GM12801 (cell line): Measurements from ENCODE around the gene GINS2.

Experiments used
- TF ChIP-seq, protein P1 (sequence below): IDR thresholded peaks from one replicate; pipeline ENCODE4 v1.5.1; 2011; ENCODE audit warnings: control low read depth; ENCODE audit not compliant: insufficient read length; ENCODE audit errors: extremely low read depth

GINS2 gene

DNA sequence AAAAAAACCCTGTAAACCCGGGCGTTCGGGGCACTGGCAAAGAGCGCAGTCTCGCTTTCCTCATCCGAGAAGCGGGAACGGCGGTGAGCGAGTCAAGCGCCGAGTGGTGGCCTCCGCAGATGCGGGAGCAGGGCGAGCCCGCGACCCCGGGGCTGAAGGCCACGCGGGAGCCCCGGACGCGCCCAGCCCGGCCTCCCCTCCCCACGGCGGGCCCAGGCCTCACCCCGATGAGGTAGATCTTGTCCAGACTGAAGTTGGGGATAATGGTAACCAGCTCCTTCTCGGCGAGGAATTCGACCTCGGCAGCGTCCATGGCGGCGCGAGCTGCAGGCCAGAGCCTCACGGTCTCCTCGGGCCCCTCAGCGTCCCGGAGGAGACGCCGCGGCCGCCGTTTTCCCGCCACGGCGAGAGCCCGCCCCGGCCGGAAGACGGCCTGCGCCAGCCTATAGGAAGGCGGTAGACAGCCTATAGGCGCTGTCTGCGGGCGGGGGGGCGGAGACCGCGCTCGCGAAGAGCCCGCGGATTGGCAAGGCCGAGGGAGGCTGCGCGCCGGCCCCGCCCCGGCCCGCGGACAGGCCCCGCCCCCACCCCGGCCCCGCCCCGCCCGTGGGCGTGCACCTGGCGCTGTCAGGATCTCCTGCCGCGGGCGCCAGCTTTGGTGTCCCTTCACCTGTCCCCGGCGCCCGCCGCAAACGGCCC lies at the start of gene GINS2:
Gene GINS2 (minus strand): TSS at position 369 of the 699 bp plus-strand sequence. CDS start 56 bp downstream, at position 313.
- TF ChIP-seq, protein P1, sequence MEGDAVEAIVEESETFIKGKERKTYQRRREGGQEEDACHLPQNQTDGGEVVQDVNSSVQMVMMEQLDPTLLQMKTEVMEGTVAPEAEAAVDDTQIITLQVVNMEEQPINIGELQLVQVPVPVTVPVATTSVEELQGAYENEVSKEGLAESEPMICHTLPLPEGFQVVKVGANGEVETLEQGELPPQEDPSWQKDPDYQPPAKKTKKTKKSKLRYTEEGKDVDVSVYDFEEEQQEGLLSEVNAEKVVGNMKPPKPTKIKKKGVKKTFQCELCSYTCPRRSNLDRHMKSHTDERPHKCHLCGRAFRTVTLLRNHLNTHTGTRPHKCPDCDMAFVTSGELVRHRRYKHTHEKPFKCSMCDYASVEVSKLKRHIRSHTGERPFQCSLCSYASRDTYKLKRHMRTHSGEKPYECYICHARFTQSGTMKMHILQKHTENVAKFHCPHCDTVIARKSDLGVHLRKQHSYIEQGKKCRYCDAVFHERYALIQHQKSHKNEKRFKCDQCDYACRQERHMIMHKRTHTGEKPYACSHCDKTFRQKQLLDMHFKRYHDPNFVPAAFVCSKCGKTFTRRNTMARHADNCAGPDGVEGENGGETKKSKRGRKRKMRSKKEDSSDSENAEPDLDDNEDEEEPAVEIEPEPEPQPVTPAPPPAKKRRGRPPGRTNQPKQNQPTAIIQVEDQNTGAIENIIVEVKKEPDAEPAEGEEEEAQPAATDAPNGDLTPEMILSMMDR = no peak

DNA sequence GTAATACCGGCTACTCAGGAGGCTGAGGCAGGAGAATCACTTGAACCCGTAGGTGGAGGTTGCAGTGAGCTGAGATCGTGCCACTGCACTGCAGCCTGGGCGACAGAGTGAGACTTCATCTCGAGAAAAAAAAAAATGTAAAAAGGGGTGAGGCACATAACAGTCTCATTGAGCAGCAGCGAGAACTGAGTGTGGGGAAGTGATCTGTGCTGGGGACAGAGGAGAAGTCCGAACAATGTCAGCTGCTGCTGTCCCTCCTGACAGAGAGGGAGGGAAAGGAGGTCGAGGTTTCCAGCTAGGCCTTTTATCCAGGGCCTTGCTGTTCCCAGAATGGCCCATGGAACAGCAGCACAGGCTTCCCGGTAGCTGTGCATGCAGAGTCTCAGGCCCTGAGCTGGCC lies 48.2 kb upstream of the GINS2 start:
- TF ChIP-seq, protein P1 = no peak

DNA sequence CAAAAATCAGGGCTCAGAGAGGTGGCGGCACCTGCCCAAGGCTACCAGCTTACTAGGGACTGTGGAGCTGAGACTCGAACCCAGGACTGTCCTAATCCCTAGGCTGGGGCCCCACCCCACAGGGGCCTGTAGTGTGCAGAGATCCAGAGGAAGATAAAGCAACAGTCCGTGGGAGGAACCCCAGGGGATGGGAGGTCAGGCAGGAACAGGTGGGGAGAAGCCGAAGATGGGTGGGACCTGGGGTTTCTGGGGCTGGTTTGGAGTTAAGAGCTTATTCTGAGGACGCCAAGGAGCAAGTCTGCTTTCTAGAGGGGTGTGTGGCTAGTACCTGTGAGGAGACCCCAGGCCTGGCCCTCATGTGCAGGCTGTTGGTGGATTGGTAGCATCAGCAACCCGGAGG lies 47.2 kb upstream of the GINS2 start:
- TF ChIP-seq, protein P1 = no peak

DNA sequence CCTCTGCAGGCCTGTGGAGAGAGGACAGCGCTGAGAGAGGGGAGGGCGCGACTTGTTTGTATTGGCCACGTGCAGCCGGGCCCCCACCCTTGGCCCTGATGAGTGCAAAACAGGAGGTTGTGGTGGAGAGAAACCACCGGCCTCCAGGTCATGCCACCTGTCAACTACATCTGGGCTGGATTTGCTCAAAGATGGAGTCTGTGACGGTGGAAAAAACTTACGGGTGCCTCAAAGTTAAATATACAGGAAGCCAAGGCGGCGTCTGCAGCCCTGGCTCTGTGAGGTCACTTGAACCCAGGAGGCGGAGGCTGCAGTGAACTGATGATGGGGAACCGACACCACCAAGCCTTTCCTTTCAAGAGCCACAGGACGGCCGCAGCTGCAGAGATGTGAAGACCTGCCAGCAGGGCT lies 46.5 kb upstream of the GINS2 start:
- TF ChIP-seq, protein P1 = no peak

DNA sequence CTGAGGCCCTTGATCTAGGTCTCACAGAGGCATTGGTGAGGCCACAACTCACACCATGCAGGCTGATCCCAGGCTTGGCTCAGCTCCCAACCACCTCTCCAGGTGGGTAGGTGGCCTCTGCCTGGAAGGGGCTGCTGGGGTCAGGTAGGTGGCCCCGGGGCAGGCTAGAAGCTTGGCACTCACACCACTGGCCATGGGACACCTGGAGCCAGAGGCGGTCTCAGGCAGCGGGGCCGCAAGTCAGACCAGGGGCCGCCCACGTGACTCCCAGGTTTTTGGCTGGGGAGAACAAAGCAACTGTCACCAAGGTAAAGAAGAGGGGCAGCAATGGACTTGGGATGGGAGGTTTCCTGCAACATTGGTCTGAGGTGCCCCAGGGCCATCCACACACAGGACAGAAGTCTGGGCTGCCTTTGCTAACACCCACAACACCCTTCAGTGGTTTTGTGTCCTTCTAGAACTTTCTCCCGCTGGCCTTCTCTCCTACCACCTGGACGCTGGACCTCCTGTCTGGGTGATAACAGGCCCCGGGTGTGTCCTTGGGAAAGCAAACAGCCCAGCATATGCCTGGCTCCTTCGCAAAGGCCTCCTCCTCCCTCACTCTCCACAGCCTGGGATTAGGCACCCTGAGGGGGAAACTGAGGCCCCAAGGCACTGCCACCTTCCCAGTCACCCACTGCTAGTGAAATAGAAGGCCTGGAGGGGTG lies 45.7 kb upstream of the GINS2 start:
- TF ChIP-seq, protein P1 = no peak

DNA sequence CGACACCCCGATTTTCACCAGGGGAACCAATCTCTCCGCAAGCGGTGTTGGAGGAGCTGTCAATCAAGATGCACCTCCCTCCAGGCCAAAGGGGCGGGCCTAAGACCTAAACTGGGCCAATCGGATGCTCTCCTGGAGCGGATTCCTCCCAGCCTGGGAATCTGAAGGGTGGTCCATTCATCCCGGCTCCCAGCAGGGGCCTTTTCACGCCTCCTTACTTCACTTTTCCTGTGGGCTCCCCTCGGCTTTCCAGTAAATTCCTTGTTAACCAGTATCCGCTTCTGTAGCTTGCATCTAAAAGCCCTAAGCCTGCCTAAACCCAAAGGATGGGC lies 45.1 kb upstream of the GINS2 start:
- TF ChIP-seq, protein P1 = no peak

DNA sequence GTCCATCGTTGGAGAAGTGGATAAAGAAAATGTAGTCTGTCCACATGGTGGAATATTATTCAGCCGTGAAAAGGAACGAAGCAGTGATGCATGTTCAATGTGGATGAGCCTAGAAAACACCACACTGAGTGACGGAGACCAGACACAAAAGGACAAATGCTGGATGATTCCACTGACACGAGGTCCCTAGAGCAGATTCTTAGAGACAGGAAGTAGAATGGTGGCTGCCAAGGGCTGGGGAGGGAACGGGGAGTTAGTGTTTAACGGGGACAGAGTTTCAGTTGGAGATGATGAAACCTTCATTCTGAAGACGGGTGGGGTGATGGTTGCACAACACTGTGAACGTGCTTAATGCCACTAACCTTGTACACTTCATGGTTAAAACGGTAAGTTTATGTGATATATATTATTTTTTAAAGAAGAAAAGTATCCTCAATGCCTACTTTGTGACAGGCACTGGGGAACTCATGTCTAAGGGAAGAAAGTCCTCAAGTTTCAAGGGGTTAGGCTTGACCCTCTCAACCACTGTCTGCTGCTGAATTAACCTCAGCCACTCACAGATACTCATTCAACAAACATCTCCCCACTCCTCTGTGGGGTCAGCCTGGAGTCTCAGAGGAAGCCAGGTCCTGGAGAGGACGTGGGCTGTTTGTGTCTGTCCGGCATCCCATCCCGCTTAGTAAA lies 44.5 kb upstream of the GINS2 start:
- TF ChIP-seq, protein P1 = no peak
